ENCODE measurements around the gene RNF128. TPM values are rescaled to one million over a fixed set of nuclear protein-coding genes. Genes with fewer than 3 reads are reported as not detected.

RNF128 gene
- total and polyA plus RNA-seq, 10 of the 15 experiments (the other 5 are each of a cell fraction or from before 2014, with no cell fraction given): 0.10 TPM; not detected in 9

GRCh38 chrX:106802388-106803275, 76.1 kb downstream of the RNF128 start, which contains the start of gene TBC1D8B (continued):
- TF ChIP-seq PAX5 (IDR thresholded peaks at IDR 0.05; ENCODE audit: borderline replicate concordance, low read depth, low read length): 0 out of 2 replicates have a peak, but pooled peaks have one; percentile 14
- TF ChIP-seq RCOR1 (conservative IDR thresholded peaks at IDR 0.05; ENCODE audit: low read depth, low read length): no peak
- TF ChIP-seq NFYB (IDR thresholded peaks at IDR 0.05; ENCODE audit: insufficient read depth, low read depth, low read length): no peak
- peak; percentile 84 for TF ChIP-seq SIX5 (IDR thresholded peaks at IDR 0.05; ENCODE audit: low read depth, low read length, severe bottlenecking)
- TF ChIP-seq BCLAF1 (IDR thresholded peaks at IDR 0.05): no peak
- TF ChIP-seq CHD4 (IDR thresholded peaks at IDR 0.05): no peak
- no peak for TF ChIP-seq ZNF217 (IDR thresholded peaks at IDR 0.05)
- no peak for TF ChIP-seq SUZ12 (IDR thresholded peaks at IDR 0.05; ENCODE audit: unreplicated experiment)
- TF ChIP-seq TAF1 (IDR thresholded peaks at IDR 0.05; ENCODE audit: borderline replicate concordance, low read depth, low read length): no peak

Data from GM12878 (cell line).